Osteocyte (in vitro differentiated cells): ENCODE data around the gene RASGEF1B. TPM values are rescaled to one million over a fixed set of nuclear protein-coding genes. Genes with fewer than 3 reads are reported as not detected.
A peak's percentile ranks its signal among the peaks of the same experiment; 100 is the strongest.

ENCODE experiments used
- DNase-seq: peaks from one replicate; pipeline ENCODE4 v3.0.0; 2021; ENCODE audit warnings: mixed read lengths; ENCODE audit not compliant: unreplicated experiment; ENCODE audit errors: extremely low spot score
- H3K27ac Mint-ChIP-seq: one replicate; pipeline ENCODE4 v1.8.0; 2021; ENCODE audit warnings: mild to moderate bottlenecking, mixed read lengths; ENCODE audit not compliant: unreplicated experiment
- H3K27me3 Mint-ChIP-seq: one replicate; pipeline ENCODE4 v1.8.0; 2021; ENCODE audit warnings: mixed read lengths; ENCODE audit not compliant: unreplicated experiment
- H3K36me3 Mint-ChIP-seq: one replicate; pipeline ENCODE4 v1.8.0; 2021; ENCODE audit warnings: mixed read lengths; ENCODE audit not compliant: unreplicated experiment
- H3K4me1 Mint-ChIP-seq: one replicate; pipeline ENCODE4 v1.8.0; 2021; ENCODE audit warnings: mixed read lengths; ENCODE audit not compliant: unreplicated experiment
- H3K4me3 Mint-ChIP-seq: one replicate; pipeline ENCODE4 v1.8.0; 2021; ENCODE audit warnings: mild to moderate bottlenecking, moderate library complexity, mixed read lengths; ENCODE audit not compliant: unreplicated experiment
- H3K9me3 Mint-ChIP-seq: one replicate; pipeline ENCODE4 v1.8.0; 2021; ENCODE audit warnings: mixed read lengths; ENCODE audit not compliant: unreplicated experiment
- CTCF ChIP-seq: fragments of 200-600 bp; sonication (generic); IDR thresholded peaks from 2 replicates; pipeline ENCODE4 v1.5.0; 2021; ENCODE audit warnings: antibody characterized with exemption, mild to moderate bottlenecking, moderate library complexity
- total RNA-seq: library from RNA; stranded (reverse); gene quantifications from 2 replicates; pipeline ENCODE4 v1.2.1, GENCODE V29; 2021

The RASGEF1B gene
- total RNA-seq, 1 donor from 2014 or later: 0.64 TPM

GRCh38 chr4:81468678-81469077 is 3.0 kb downstream of the RASGEF1B start:
- Mint-ChIP-seq H3K4me1 (peaks cover 10% of the 10 kb centered on the region), H3K36me3 (no peaks in the 10 kb centered on the region), H3K27ac (no peak overlapping the region), H3K27me3 (peaks cover 57% of the 10 kb centered on the region), H3K4me3 (no peak overlapping the region), H3K9me3 (no peaks in the 10 kb centered on the region)
- TF ChIP-seq CTCF: no peak
- no peak for DNase-seq

- H3K36me3 Mint-ChIP-seq: no peaks in the 10 kb centered on the region
- peaks cover 50% of the 10 kb centered on the region for H3K27me3 Mint-ChIP-seq
- TF ChIP-seq CTCF: no peak
- H3K9me3 Mint-ChIP-seq: no peaks in the 10 kb centered on the region
- DNase-seq: no peak
- peaks cover 10% of the 10 kb centered on the region for H3K4me1 Mint-ChIP-seq
- no peak overlapping the region for H3K27ac Mint-ChIP-seq
- H3K4me3 Mint-ChIP-seq: no peak overlapping the region
Observed at GRCh38 chr4:81467672-81467964, 4.1 kb downstream of the RASGEF1B start.

- no peak overlapping the region for H3K4me3 Mint-ChIP-seq
- peaks cover 46% of the 10 kb centered on the region for H3K27me3 Mint-ChIP-seq
- TF ChIP-seq CTCF: peak; percentile 90
- H3K4me1 Mint-ChIP-seq: peaks cover 6% of the 10 kb centered on the region
- no peak overlapping the region for H3K27ac Mint-ChIP-seq
- H3K36me3 Mint-ChIP-seq: no peaks in the 10 kb centered on the region
- DNase-seq: no peak
- no peaks in the 10 kb centered on the region for H3K9me3 Mint-ChIP-seq
Observed at GRCh38 chr4:81466841-81467671, 4.7 kb downstream of the RASGEF1B start.

GRCh38 chr4:81465406-81466340 is 6.0 kb downstream of the RASGEF1B start:
- TF ChIP-seq CTCF: no peak
- no peaks in the 10 kb centered on the region for H3K9me3 Mint-ChIP-seq

GRCh38 chr4:81460834-81461233 is 10.9 kb downstream of the RASGEF1B start:
- no peak for TF ChIP-seq CTCF
- no peaks in the 10 kb centered on the region for H3K36me3 Mint-ChIP-seq
- no peak overlapping the region for H3K27ac Mint-ChIP-seq

More at GRCh38 chr4:81465406-81466340, 6.0 kb downstream of the RASGEF1B start:
- H3K4me3 Mint-ChIP-seq: no peak overlapping the region
- H3K4me1 Mint-ChIP-seq: peaks cover 3% of the 10 kb centered on the region
- DNase-seq: no peak
- peaks cover 44% of the 10 kb centered on the region for H3K27me3 Mint-ChIP-seq
- no peak overlapping the region for H3K27ac Mint-ChIP-seq
- H3K36me3 Mint-ChIP-seq: no peaks in the 10 kb centered on the region

More at GRCh38 chr4:81460834-81461233, 10.9 kb downstream of the RASGEF1B start:
- no peaks in the 10 kb centered on the region for H3K4me1 Mint-ChIP-seq
- H3K9me3 Mint-ChIP-seq: no peaks in the 10 kb centered on the region
- H3K27me3 Mint-ChIP-seq: peaks cover 18% of the 10 kb centered on the region
- DNase-seq: no peak
- no peak overlapping the region for H3K4me3 Mint-ChIP-seq
